GM12891 (cell line): ENCODE data around the gene FLG. TPM values are rescaled to one million over a fixed set of nuclear protein-coding genes. Genes with fewer than 3 reads are reported as not detected.

ENCODE experiments used
- DNase-seq: peaks from one replicate; pipeline ENCODE4 v3.0.0; 2011; ENCODE audit warnings: low spot score; ENCODE audit not compliant: insufficient read length
- FAIRE-seq: peaks from 2 replicates; lab custom pipeline; 2011; peaks lifted over from hg19 to GRCh38; lab: Jason Lieb, UNC
- PAX5 ChIP-seq: IDR thresholded peaks from 2 replicates; pipeline ENCODE4 v1.6.1; 2011; ENCODE audit warnings: low read length, moderate library complexity, mild to moderate bottlenecking; ENCODE audit not compliant: insufficient read depth, severe bottlenecking
- POLR2A ChIP-seq: IDR thresholded peaks from 2 replicates; pipeline ENCODE4 v1.6.1; 2011; ENCODE audit warnings: low read depth, low read length, control low read depth
- POLR2AphosphoS5 ChIP-seq: IDR thresholded peaks from 2 replicates; pipeline ENCODE4 v1.6.1; 2011; ENCODE audit warnings: low read depth, low read length, control low read depth
- POU2F2 ChIP-seq: IDR thresholded peaks from 2 replicates; pipeline ENCODE4 v1.6.1; 2011; ENCODE audit warnings: low read depth, mild to moderate bottlenecking, control low read depth, low read length, moderate library complexity
- SPI1 ChIP-seq: IDR thresholded peaks from 2 replicates; pipeline ENCODE4 v1.6.1; 2011; ENCODE audit warnings: low read depth, low read length, control low read depth
- TAF1 ChIP-seq: IDR thresholded peaks from 2 replicates; pipeline ENCODE4 v1.6.1; 2011; ENCODE audit warnings: low read depth, low read length, control low read depth
- polyA plus RNA-seq: library from polyadenylated mRNA; unstranded; fragments of >200 nt; gene quantifications from one replicate; pipeline ENCODE4 v1.2.1, GENCODE V29; 2012; ENCODE audit warnings: low read depth, missing spikeins, inconsistent platforms; ENCODE audit not compliant: missing spikeins

FLG gene
- polyA plus RNA-seq: 0.01 TPM

- no peak for DNase-seq
Measured at GRCh38 chr1:152325111-152325510, at the start of gene FLG. Gene FLG (minus strand): TSS chr1:152325239. CDS start chr1:152315456, 9,783 bp downstream.

DNA sequence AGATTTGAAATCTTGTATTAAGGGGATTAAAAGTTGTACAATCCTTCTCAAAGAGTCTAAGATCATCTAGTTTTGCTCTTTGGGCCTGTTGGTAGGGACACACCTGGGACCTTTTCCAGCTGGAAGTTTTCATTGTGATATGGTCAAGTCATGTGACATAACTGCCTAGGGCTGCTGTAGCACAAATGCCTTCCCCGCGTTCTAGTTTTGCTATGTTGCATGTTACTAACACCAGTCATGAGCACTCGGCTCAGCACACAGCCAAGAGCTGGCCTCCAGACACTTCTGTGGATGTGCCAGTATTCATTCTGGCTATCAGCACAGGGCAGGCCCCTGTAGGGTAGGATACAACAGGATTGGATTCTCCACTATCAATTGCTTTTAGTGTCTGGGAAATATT lies 49.4 kb upstream of the FLG start:
- no peak for TF ChIP-seq SPI1
- no peak for TF ChIP-seq PAX5
- no peak for TF ChIP-seq POU2F2
- TF ChIP-seq POLR2AphosphoS5: no peak
- TF ChIP-seq POLR2A: no peak
- no peak for TF ChIP-seq TAF1
- FAIRE-seq: no peak

More at GRCh38 chr1:152325111-152325510, at the start of gene FLG:
- no peak for TF ChIP-seq PAX5
- no peak for TF ChIP-seq POU2F2
- no peak for TF ChIP-seq TAF1
- no peak for TF ChIP-seq SPI1
- TF ChIP-seq POLR2A: no peak
- no peak for TF ChIP-seq POLR2AphosphoS5
- no peak for FAIRE-seq

GRCh38 chr1:152372672-152373071 lies 47.6 kb upstream of the FLG start:
- TF ChIP-seq POLR2A (no peak), POLR2AphosphoS5 (no peak), TAF1 (no peak), PAX5 (no peak), SPI1 (no peak)
- DNase-seq (no peak), FAIRE-seq (no peak)

More for the DNA sequence above, 49.4 kb upstream of the FLG start:
- DNase-seq: no peak

DNA sequence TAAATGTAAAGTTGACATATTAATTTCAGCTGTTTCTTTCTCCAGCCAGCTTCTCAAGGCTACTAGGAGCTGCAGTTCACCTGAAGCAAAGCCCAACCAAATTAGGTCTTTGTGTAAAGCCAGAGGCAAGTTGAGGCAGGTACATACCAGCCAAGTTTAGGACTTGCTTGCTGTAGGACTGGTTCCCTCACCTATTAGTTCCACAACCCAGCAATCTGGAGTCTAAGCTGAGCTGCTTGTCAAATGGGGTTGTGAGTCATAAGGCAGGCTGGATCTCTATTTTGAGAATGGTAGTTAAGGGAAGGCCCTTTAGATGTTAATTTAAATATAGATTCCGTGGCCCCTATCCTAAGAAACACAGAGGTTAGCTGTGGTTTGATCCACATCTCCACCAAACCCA lies 42.4 kb upstream of the FLG start:
- DNase-seq (no peak), FAIRE-seq (no peak)
- TF ChIP-seq TAF1 (no peak), SPI1 (no peak), POLR2AphosphoS5 (no peak), POLR2A (no peak), PAX5 (no peak), POU2F2 (no peak)

- TF ChIP-seq POLR2A: no peak
- no peak for DNase-seq
- no peak for FAIRE-seq
Measured at GRCh38 chr1:152359906-152360305, 34.9 kb upstream of the FLG start, which contains the start of gene FLG2. Gene FLG2 (minus strand): TSS chr1:152360006. CDS start chr1:152358884, 1,122 bp downstream.

GRCh38 chr1:152356736-152357135 lies 31.7 kb upstream of the FLG start:
- DNase-seq (no peak), FAIRE-seq (no peak)
- TF ChIP-seq POU2F2 (no peak), POLR2AphosphoS5 (no peak), PAX5 (no peak), SPI1 (no peak), POLR2A (no peak), TAF1 (no peak)

DNA sequence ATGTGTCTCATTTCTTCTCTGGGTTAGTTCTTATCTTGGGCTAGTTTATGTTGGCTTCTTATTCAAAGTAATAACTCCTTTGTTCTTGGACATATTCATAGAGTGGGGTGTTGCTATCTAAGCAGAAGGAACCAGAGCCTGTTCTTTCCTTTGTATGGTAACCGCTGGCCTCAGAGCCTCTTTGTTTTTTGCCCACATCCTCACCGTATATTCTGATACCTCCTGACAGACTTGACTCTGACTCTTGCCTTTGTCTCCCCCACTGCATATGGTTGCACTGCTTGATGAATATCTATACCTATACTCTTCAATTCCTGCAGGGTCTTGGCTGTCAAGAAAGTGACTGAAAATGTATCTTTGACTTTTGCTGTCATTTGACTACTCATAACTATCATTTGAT lies 24.6 kb upstream of the FLG start:
- no peak for TF ChIP-seq SPI1
- no peak for TF ChIP-seq POLR2A
- TF ChIP-seq TAF1: no peak
- FAIRE-seq (no peak), DNase-seq (no peak)

GRCh38 chr1:152348447-152348846 lies 23.4 kb upstream of the FLG start:
- DNase-seq: no peak
- no peak for FAIRE-seq
- TF ChIP-seq TAF1: no peak
- TF ChIP-seq POLR2AphosphoS5: no peak
- no peak for TF ChIP-seq POLR2A
- no peak for TF ChIP-seq SPI1
- no peak for TF ChIP-seq POU2F2
- no peak for TF ChIP-seq PAX5

DNA sequence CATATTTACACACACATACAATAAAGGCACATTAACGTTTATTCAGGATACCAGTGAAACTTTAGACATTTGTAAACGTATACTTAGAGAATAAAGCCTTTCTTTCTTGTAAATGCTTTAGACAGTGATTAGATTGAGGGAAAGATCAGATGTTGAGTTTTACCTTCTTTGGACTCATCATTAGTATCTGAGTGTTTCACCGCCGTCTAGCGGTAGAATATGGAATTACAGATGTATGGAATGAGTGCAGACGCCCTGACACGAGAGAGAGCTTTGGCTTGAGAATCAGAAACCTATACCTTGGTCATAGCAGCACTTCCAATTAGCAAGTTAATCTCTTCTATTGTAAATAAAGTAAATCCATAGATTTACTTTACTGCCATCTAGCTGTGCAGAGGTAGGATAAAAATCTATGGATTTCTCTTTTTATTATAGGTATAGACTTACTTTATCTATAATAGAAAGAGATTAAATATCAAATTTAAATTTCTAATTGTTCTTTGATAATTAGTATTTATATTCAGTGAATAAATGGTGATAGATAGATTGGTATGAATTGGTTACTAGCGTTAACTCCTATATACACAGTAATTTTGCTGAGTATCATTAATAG lies 22.2 kb upstream of the FLG start:
- DNase-seq (peak; percentile 12), FAIRE-seq (peak; percentile 82)
- TF ChIP-seq SPI1 (no peak), TAF1 (no peak), POLR2A (no peak), POU2F2 (no peak), POLR2AphosphoS5 (no peak), PAX5 (no peak)

DNA sequence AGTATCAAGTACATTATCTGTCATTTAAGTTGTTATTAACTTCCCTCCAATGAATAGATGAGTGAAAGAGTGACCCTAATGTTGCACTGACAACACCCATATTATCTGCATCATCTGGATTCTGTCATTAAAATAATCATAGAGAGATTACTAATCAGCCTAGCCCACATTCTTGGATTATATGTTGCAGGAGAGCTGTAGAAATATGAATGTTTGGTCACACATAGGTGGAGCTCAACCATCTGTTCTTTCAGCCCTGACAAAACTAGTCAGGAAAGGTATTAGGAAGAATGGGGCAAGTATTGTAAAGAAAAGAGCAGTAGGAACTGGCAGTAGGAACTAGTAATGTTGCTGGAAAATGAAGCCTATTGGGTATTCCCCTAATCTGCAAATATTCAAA lies 19.4 kb upstream of the FLG start:
- FAIRE-seq: no peak
- DNase-seq: no peak
- TF ChIP-seq POLR2AphosphoS5: no peak

DNA sequence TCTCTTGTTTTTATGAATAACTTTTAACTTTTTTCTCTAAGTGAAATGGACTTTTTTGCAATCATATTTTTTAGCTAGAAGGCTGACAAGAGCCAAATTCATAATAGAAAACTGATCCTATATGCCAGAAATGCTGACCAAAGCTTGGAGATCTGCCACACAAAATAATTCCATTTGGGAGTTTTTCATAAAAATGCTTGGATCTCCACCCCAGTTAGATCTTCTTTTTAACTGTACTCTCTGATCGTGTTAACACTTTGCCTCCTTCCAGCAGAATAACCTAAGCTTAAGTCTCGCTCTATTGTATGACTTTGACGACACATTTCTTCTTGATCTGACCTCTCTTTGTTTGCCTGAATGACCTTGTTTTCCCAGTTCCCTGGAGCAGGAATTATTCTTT lies 18.0 kb upstream of the FLG start:
- TF ChIP-seq PAX5 (no peak), POLR2A (no peak), POU2F2 (no peak), POLR2AphosphoS5 (no peak), TAF1 (no peak), SPI1 (no peak)
- FAIRE-seq (no peak), DNase-seq (no peak)

DNA sequence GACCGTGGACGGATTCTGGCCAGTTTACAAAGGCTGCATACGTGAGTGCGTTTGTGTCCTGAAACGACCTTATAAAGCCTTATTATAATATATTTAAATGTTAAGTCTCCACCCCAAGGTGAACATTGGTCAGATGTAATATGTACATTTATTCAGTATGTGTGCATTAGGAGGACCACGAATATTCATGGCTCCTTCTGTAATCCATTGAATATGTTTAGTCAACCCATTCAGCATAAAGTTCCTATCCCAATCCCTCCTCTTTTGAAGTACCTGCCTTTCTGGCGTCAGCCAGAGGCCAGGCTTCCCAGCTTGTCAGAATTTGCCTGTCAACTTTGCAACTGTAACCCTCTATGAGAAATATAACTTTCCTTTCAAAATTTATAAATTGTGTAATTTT lies 10.4 kb upstream of the FLG start:
- TF ChIP-seq POLR2A (no peak), TAF1 (no peak), PAX5 (no peak), SPI1 (no peak), POLR2AphosphoS5 (no peak), POU2F2 (no peak)
- FAIRE-seq (no peak), DNase-seq (no peak)
